Hematopoietic multipotent progenitor cell treated with erythropoietin and hydrocortisone succinate and interleukin-3 and kit ligand, for 17 days (in vitro differentiated cells): ENCODE results near the gene ZNF200.
A peak's percentile ranks its signal among the peaks of the same experiment; 100 is the strongest.
"Not testable (repeated sequence)": the region's sequence is repeated elsewhere in the genome, so short reads cannot be mapped to it uniquely, and the experiment has no call there.

ENCODE experiments used
- DNase-seq: peaks from one replicate; pipeline ENCODE4 v3.0.0-alpha.2; 2015; ENCODE audit warnings: low spot score

Gene ZNF200

DNA sequence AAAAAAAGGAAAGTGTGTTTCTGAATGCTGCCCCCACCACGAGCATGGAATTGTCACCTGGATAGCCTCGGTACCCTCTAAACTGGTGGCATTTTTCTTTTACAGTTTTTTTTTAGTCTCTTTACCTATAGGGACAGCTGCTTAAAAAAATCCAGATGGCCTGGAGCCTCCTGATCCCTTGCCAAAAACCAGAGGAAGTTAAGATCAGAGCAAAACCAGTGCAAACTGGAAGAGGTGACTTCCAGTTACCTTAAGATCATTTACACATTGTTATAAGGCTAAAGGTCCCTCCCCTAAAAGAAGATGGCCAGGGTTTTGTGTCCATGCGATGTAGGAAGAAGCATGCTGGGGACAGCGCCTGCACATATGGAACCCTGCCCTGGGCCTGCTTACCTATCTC lies 18.0 kb upstream of the ZNF200 start:
- no peak for DNase-seq

GRCh38 chr16:3249451-3249850 lies 14.5 kb upstream of the ZNF200 start:
- DNase-seq, result no peak

DNA sequence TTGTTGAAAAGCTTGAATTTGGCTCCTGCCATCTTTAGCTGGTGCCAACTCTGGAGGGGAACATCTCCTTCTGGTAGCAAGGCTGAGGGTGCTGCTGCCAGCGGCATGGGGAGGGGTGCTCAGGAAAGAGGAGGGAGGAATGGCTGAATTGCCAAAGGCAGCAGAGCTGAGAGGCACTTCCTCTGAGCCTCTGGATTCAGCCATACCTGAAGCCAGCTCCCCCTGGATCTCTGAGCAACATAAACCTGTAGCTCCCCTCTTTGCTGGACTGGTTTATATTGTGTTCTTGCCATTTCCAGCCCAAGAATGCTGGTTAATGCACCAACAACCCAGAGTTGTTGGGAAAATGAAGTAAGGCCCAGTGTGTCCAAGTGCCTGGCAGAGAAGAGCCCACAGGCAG lies 14.1 kb upstream of the ZNF200 start:
- DNase-seq, result no peak

DNA sequence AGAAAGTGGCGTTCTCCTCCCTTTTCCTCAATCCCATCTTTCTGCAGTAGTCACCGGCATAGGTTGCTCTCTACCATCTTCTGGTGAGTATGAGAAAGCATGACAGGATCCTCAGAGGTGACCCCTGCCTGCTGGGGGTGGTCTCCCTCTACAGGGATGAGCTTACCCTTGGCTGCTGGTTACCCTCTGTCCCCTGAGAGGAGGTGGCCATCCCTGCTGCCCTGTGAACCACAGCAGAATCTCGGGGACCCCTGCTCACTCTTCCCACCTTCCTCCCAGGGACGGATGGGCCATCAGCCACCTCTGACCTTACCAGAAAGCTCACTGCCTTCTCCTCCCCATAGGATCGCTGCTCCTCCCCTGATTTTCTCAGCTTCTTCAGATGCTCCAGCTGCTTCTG lies 13.6 kb upstream of the ZNF200 start:
- DNase-seq, result no peak

DNA sequence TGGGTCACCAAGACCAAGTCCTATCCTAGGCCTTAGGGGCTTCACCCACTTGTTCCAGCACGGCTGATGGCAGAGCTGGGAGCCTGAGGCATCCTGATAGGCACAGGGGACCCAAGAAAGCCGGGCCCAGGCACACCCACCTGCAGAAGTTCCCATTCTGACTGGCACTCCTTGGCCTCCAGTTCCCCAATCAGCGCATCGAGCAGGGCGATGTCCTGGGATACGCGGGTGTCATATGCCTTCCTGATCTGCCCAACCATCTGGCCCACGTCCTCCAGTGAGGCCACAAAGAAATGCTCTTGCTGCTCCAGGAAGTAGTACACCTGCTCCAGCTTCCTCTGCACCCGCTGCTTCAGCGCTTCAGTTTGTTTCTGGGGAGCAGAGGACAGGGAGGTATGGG lies 11.9 kb upstream of the ZNF200 start:
- no peak for DNase-seq

DNA sequence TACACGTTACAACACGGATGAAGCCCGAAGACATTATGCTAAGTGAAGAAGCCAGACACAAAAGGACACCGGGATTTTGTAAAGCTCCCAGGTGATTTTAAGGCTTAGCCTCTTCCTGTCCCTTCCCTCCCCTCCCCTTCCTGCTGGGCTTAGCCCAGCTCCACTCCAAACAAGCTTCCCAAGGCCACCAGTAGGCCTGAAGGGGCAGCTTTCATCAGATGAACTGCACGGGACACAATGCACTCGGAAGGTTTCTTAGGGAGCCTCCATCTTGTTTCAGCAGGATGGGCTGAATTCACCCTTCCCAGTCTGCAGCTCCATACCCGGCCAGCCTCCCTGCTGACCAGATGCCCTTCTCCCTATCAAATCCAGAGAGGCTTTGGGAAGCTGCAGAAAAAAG lies 11.0 kb upstream of the ZNF200 start:
- no peak for DNase-seq

DNA sequence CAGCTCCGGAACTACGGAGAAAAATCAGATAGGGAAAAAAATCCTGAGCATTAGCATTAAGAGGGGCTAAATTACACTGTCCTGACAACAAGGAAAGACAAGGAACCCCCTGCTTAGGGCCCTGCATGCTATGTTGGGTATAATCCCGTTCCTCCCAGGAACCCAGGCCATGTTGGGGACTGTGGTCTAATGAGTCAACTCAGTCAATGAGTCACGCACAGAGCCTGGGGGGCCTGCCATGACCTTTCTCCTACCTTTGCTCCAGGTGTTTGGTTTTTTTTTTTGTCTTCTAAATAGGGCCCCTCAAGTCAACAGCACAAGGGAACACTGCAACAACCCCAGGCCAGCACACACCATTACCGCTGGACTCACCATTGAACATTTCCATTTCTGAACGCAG lies 8.9 kb upstream of the ZNF200 start:
- DNase-seq, result no peak

DNA sequence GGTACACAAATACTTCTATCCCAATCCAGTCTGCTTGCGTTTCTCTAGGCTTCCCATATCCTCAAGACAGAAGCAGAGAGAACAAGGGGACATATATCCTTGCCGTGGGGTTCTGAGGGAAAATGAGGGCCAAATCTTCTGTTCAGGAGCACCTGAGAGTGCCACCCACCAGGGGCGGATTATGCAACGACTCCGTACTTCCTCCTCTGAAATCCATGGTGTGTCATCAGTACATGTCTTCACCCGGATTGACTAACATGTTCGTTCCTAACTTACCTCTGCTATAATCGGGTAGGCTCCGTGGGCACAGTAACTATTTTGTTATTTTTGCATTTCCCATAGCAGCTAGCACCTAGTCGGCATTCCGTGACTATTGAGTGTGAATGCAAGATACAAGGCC lies 7.8 kb upstream of the ZNF200 start:
- DNase-seq, result no peak

- DNase-seq, result no peak
These were observed 6.8 kb upstream of the ZNF200 start for GRCh38 chr16:3241761-3242160.

DNA sequence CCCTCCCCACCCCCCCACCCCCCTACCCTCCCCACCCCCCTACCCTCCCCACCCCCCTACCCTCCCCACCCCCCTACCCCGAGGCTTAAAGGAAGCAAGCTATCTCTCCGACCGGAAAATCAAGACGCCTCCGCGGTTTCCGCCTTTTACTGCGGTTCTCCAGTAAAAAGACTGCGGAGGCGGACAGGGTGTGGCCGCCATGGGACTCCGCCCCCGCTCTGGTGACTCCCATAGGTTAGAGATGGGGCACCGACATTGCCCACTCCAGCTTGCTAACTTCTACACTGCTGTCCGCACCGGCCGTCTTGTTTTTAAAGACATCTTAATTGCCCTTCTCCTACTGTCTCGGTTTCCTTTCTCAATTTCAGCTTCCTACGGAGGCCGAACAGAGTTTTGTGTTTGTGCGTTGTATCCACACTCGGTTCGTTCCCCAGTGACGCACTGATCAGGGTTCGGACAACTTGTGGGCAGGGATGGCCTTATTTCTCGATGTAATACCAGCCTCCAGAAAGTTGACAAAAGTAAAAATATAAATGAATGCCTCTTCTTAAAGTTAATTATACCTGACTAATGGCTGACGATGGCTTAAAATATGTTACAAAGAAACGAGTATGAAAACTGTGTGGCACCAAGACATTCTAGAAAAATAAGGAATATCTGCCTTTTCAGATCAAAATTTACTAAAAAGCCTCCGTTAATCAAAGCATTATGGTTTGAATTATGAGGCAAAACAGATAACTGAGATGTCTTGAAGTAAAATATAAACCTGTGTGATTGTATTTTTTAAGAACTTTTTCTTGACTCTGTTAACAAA lies 1.1 kb upstream of the ZNF200 start:
- DNase-seq, result peak; percentile 31

- no peak for DNase-seq
These were observed 458 bp downstream of the ZNF200 start for GRCh38 chr16:3234543-3234856.

DNA sequence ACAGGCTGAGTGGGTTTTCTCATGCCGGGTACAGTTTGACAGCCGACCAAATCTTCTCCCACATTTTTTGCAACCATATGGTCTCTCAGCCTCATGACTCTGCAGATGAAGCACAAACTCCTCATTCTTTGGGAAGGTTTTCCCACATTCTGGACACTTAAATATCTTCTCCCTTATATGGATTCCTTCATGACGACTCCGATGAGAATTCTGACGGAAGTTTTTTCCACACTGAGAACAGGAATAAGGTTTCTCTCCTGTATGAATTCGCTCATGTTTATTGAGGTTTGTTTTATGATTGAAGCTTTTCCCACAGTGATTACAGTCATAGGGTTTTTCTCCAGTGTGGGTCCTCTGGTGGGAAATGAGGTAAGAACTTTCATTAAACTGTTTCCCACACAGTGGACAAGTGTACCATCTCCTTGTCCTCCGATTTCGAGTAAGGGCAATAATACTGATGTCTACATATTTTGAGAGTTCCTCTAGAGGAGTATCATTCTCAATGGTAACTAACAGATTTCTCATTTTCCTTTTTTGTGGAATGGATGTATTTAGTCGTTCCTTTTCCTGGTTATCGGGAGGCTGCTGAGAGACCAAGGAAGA lies 10.9 kb downstream of the ZNF200 start:
- DNase-seq, result no peak

DNA sequence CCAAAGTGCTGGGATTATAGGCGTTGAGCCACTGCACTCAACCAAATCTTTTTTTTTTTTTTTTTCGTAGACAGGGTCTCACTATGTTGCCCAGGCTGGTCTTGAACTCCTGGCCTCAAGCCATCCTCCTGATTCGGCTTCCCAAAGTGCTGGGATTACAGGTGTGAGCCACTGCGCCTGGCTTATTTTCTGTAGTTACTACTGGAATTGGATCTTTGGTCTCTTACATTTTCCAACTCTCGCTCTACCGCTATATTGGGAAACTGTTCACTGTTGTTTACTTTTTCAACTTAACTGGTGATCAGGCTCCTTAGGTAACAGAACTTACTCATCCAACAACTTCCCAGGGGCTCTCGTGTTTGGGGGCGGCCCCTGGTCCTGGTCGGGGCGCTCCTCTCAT lies 14.1 kb downstream of the ZNF200 start:
- no peak for DNase-seq

DNA sequence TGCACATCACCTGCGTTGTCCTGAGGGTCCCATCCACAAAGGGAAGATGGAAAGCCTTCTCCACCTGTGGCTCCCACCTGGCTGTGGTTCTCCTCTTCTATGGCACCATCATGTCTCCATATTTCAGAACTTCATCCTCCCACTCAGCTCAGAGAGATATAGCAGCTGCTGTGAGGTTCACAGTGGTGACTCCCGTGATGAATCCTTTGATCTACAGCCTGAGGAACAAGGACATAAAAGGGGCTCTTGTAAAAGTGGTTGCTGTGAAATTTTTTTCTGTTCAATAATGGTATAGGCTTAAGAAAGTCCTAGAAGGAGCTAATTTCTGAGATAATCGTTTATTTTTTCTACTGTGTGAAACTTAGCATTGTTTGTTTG lies 18.7 kb downstream of the ZNF200 start:
- no peak for DNase-seq

DNA sequence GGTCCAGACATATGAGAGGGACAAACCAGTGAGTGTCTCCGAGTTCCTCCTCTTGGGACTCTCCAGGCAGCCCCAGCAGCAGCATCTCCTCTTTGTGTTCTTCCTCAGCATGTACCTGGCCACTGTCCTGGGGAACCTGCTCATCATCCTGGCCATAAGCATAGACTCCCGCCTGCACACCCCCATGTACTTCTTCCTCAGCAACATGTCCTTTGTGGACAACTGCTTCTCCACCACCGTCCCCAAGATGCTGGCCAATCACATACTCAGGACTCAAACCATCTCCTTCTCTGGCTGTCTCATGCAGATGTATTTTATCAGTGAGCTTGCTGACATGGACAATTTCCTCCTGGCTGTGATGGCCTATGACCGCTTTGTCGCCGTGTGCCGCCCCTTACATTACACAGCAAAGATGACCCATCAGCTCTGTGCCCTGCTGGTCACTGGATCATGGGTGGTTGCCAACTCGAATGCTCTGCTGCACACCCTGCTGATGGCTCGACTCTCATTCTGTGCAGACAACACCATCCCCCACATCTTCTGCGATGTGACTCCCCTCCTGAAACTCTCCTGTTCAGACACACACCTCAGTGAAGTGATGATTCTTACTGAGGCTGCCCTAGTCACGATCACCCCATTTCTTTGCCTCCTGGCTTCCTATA lies 19.2 kb downstream of the ZNF200 start:
- no peak for DNase-seq

- DNase-seq, result no peak
These were observed 19.9 kb downstream of the ZNF200 start for GRCh38 chr16:3214904-3215600.

DNA sequence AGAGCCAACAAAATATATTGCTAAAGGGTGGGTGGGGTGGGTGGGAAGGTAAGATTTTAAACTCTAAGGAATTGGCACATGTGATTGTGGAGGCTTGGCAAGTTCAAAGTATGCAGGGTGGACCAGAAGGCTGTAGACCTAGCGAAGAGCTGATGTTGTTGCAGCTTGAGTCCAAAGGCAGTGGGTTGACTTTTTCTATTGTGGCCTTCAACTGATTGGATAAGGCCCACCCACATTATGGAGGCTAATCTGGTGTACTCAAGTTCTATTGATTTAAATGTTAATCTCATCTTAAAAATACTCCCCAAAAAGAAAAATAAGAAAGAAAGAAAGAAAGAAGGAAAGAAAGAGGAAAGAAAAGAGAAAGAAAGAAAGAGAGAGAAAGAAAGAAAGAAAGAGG lies 22.4 kb downstream of the ZNF200 start:
- no peak for DNase-seq

DNA sequence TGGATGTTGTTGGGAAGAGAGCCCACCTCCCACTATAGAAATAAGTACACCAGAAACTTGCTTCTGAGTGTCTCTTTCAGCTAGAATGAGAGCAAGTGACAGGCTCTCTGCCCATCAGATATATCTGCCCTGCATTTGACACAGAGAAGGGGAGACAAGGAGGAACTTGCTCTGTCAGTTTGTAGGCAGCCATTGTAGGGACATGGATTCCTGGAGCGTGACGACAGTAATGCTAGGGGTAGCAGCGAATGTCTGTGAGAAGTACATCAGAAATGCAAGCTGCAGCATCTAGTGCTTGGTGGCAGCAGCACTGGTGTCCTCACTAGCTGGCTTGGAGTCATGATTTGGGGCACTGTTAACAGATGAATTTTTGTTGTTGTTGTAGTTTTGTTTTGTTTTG lies 23.0 kb downstream of the ZNF200 start:
- DNase-seq, result no peak

DNA sequence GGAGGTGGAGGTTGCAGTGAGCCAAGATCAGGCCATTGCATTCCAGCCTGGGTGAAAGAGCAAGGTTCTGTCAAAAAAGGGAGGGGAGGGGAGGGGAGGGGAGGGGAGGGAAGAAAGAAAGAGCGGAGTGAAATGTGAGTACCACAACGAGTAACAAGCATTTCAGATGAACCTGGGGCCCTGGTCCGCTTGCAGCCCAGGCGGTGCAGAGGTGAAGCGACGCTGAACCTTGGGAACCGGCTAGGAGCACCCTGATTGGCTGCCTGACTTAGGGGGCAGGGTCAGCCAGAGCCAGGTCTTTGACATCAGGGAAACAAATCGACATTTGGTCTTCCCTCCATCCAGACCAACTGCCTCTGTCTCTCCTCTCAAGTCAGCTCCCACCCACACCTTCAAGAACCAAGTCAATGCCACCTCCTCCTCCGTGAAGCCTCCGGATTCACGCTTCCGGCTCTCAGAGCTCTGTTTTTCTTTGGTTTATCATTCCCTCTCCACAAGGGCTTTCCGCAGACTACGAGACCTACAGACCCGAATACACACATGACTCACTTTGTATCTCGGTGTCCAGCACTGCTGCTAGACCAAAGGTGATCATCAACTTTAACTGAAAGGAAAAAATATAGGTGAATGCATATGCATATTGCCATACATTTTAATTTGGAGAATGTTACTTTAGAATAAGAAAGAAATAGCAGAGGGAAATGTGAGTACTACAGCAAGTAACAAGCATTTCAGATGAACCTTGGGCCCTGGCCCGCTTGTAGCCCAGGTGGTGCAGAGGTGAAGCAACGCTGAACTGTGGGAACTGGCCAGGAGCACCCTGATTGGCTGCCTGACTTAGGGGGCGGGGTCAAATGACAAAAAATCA lies 27.6 kb downstream of the ZNF200 start:
- DNase-seq, result no peak

- not testable (repeated sequence) for DNase-seq
These were observed 29.0 kb downstream of the ZNF200 start for GRCh38 chr16:3205939-3206338.

DNA sequence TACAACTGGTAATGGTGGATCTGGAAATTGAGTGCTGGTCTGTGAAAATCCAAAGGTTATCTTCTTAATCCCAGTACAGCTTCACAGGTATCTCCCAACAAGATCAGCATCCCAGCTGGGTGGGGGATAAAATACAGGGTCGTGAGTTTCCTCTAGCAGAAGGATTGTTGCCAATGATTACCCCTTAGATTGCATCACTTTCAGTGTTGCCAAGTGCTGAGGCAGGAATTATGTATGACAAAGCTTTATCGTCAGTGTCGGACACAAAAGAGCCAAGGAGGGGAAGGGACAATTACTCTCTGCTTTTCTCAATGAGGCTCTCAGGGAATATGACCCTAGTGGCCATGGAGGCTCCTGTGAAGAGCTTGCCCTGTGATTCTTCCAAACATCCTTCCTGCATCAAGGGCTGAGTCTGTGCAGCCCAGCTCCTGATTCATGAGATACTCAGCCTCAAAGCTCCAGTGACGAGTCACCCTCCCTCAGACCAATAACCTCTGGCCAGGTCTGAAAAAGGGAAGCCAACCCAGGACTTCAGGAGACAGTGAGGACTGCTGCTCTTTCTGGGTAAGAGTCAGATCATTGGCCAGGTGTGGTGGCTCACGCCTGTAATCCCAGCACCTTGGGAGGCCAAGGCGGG lies 31.9 kb downstream of the ZNF200 start:
- no peak for DNase-seq
